GM19467 (cell line): Measurements from ENCODE around the gene CNPY3.
"Not testable (repeated sequence)": the region's sequence is repeated elsewhere in the genome, so short reads cannot be mapped to it uniquely, and the experiment has no call there.

ENCODE experiments used
- ATAC-seq: cut with Tn5 transposase; IDR thresholded peaks from one replicate; pipeline ENCODE4 v1.9.1; 2021; ENCODE audit warnings: mild to moderate bottlenecking, moderate library complexity; ENCODE audit not compliant: unreplicated experiment

Gene CNPY3

DNA sequence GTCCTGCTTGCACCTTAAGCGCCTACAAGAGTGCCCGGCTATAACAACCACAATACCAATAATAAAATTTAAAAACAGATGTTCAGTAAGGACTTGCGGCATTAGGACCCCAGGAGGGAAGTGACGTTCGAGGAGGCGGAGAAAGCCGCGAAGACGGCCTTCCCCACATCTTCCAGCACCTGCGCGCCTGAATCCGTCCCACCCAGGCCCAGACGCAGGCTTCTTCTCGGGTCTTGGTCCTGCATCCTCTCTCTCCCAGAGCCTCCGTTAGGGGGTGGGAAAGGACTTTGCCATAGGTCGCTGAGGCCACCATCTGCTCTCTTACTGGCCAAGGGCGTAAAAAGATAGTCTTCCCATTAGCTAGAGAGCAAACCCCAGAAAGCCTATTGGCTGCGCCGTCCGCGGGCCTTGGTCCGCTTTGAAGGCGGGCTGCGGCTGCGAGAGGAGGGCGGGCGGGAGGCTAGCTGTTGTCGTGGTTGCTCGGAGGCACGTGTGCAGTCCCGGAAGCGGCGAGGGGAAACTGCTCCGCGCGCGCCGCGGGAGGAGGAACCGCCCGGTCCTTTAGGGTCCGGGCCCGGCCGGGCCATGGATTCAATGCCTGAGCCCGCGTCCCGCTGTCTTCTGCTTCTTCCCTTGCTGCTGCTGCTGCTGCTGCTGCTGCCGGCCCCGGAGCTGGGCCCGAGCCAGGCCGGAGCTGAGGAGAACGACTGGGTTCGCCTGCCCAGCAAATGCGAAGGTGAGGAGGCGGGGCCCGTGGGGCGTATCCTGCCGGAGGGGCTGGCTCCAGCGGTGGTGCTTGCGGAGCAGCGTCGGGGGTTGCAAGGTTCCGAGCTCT is at the start of gene CNPY3:
Gene CNPY3 (plus strand): TSS at position 495 of the 835 bp plus-strand sequence. CDS start 91 bp downstream, at position 586.
- peak; percentile 62 for ATAC-seq

DNA sequence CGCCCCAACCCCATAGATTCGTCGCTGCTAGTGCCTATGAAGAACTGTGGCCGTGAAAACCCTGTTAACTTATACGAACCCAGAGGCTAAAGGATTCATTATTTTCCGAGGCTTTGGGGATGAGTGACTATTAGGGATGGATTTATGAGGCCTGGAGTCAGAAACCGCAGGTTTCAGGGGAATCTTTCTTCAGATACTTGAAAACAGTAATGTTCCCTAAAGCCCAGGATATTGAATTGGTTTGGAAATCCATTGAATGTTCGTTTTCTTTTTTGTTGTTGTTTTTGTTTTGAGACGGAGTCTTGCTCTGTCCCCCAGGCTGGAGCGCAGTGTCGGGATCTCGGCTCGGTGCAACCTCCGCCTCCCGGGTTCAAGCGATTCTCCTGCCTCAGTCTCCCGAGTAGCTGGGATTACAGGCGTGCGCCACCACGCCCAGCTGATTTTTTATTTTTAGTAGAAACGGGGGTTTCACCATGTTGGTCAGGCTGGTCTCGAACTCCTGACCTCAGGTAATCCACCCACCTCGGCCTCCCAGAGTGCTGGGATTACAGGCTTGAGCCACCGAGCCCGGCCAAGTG is 49.0 kb upstream of the CNPY3 start:
- not testable (repeated sequence) for ATAC-seq

DNA sequence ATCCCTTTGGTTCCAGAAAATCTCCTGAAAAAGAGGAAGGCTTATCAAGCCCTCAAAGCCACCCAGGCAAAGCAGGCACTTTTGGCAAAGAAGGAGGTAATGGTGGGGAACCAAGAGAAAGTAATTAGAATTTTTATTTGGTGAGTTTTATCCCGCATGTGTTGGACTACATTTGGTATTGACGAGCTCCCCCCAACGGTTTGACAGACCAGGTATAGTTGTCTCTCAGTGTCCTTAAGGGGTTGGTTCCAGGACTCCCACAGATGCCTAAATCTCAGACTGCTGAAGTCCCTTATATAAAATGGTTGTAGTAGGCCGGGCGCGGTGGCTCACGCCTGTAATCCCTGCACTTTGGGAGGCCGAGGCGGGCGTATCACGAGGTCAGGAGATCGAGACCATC is 48.4 kb upstream of the CNPY3 start:
- ATAC-seq: not testable (repeated sequence)

DNA sequence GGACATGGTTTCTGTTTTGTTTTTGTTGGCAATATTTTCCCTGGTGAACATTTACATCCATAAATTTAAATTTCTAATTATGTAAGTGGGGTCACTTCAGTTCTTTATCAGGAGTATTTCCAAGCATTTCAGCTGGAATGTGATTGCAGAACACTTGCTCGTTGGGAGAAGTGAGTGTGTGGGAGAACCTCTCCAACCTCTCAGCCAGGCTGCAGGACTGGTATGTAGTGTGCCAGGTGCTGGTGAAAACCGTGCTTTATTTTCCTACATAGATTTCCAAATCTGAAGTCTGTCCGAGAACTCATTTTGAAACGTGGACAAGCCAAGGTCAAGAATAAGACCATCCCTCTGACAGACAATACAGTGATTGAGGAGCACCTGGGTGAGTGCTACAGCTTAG is 43.6 kb upstream of the CNPY3 start:
- no peak for ATAC-seq

DNA sequence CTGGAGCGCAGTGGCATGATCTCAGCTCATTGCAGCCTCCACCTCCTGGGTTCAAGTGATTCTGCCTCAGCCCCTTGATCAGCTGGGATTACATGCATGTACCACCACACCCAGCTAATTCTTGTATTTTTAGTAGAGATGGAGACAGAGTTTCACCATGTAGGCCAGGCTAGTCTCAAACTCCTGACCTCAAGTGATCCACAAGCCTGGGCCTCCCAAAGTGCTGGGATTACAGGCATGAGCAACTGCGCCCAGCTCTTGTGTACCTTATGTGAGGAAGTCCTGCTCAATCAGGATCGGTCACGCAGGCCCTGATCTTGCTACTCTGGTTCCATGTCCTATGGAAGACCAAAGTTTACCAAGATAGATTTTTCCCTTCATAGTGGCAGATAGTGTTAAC is 41.1 kb upstream of the CNPY3 start:
- ATAC-seq: not testable (repeated sequence)

DNA sequence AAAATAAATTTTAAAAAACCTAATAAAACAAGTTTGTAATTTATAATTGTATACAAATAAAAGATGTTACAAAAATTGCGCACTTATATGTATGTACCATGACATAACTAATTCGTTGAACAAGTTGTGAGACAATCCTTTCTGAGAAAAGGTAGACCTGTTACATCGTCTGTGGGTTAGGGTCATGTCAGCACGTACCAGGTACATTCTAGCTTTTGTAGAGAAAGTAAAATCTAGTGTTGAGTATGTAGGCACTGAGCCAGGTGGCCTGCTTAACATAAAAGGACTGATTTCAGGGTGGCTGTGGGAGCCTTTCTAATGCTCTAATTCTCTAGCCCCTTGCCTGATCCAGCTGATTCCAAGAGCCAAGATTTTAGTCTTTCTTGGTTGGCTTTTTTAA is 39.5 kb upstream of the CNPY3 start:
- no peak for ATAC-seq

DNA sequence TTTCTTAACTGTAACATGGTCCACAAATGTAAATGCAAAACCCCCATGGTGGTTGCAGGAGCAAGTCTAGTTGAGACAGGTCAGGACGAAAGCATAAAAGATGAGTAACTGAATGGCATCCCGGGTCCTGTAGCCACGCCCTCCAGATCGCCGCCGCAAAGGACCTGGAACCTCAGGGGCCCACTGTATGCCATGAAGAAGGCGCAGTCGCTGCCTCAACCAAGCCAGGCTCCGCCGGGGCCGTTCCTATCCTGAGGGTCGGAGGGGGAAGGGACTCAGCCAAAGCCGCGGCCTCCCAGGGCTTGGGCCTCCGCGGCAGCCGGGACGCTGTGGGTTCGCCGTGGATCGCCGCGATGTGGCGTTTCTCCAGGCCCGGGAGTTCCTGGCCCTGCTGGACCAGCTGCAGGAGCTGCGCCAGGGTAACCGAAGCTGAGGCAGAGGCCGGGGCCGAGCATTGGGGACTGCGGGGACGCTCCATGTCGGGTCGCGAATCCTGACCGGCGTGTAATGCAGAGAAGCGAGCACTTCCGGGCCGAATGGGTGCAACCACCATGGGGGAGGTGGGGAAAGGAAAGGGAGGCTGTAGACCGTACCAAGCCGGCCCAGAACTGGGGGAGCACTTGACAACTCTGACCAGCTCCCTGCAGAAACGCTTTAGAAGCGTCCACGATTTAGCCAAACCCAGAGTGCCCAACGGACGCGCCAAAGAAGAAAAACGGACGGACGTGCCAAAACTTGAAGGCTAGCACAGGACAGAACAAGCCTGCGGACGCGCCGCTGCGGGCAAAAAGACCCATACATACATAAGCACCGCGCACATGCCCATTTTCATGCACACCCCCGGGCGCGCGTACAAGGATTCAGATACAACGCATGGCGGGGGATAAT is 38.7 kb upstream of the CNPY3 start:
- ATAC-seq: peak; percentile 79

DNA sequence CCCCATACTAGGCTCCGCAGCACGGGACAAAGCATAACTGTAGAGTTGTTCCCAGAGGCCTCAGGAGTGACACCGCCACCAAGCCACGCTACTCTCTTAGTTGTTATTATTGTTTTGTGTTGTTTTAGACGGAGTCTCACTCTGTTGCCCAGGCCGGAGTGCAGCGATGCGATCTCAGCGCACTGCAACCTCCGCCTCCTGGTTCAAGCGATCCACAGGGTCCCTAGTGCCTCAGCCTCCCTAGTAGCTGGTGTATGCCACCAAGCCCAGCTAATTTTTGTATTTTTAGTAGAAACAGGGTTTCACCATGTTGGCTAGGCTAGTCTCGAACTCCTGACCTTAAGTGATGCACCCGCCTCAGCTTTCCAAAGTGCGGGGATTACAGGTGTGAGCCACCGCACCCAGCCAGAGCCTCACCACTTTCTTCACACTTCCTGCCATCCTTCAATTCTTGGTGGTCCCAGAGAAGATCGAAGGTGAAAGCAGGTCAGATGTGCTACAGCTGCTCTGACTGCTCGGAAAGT is 38.0 kb upstream of the CNPY3 start:
- no peak for ATAC-seq

DNA sequence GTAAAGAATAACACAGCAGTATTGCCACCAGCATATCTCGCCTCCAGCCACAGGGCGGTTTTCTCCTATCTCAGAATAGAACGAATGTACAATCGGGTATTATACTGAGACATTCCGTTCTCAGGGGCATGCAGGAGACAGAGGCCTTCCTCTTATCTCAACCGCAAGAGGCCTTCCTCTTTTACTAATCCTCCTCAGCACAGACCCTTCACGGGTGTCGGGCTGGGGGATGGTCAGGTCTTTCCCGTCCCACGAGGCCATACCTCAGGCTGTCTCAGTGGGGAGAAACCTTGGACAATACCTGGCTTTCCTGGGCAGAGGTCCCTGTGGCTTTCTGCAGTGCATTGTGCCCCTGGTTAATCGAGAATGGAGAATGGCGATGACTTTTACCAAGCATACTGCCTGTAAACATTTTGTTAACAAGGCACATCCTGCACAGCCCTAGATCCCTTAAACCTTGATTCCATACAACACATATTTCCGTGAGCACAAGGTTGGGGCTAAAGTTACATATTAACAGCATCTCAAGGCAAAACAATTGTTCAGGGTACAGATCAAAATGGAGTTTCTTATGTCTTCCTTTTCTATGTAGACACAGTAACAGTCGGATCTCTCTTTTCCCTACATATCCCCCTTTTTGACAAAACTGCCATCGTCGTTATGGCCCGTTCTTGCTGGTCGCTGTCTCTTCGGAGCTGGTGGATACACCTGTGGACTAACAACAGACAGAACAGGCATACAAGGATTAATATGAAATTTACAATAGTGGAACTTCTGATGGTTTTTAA is 35.0 kb upstream of the CNPY3 start:
- ATAC-seq: not testable (repeated sequence)

DNA sequence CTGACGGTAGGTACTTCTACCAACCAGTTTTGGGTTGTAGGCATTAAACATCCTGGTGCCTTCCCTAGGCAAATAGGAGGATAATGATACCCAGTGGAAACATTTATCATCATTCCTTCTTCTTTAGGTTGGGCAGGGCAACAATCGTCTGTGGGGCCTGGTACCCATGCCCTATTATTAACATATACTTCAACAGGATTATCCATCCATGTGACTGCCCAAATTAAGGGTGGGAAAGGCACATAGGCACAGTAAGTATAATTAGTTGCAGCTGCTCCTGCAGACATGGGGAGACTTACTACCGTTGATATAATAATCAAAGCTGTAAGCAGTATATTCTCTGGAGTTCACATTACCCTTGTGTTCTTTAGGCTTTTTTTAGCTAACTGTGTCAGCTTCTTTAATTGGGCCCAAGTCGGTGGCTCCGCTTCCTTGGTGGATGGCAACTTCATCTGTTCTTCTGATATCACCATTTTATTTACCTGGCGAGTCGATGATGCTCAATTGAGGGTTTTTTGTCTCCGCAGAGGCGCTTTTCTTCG is 33.0 kb upstream of the CNPY3 start:
- no peak for ATAC-seq

DNA sequence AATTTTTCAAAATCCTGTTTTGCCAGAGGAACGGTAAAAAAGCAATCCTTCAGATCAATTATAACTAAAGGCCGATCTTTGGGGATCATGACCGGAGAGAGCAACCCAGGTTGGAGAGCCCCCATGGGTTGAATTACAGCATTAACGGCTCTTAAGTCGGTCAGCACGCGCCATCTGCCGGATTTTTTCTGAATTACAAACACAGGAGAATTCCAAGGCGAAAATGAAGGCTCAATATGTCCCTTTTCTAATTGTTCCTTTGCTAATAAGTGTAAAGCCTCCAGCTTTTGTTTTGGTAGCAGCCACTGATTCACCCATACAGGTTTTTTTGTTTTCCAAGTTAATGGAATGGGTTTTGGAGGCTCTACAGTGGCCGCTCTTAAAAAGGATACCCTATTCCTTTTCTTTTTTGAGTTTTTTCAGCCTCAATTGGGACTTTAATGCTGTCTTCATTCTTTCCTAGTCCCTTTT is 30.4 kb upstream of the CNPY3 start:
- no peak for ATAC-seq

DNA sequence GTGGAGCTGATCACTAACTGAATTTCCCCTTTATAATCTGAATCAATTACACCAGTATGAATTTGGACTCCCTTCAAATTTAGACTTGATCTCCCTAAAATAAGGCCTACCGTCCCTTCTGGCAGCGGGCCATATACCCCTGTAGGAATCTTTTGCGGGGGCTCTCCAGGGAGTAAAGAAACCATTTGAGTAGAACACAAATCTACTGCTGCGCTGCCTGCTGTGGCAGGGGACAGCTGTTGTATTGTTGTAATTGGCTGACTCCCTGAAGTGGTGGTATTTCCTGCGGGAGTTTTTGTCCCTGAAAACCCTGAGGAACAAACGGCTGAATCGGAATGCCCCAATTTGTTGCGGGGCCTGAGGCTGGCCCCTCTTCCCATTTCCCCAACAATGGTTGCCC is 29.4 kb upstream of the CNPY3 start:
- ATAC-seq: no peak

DNA sequence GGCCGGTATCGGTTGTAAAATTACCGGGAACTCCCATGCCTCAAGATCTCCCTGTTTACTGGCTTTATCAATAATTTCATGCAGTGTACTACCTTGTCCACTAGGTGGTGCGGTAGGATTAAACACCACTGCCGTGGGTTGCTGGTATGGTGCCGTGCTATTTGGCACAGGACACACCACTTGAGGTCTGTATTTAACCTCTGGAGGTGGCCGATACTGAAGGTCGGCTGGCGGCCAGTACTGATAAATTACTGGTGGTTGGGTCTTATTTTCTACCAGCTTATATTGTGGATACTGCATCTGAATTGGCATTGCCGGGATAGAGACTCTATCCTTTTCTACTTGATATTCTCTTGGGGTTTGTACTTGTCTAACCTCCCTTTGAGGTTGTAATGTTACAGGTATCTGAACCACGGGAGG is 27.7 kb upstream of the CNPY3 start:
- ATAC-seq: peak; percentile 67

DNA sequence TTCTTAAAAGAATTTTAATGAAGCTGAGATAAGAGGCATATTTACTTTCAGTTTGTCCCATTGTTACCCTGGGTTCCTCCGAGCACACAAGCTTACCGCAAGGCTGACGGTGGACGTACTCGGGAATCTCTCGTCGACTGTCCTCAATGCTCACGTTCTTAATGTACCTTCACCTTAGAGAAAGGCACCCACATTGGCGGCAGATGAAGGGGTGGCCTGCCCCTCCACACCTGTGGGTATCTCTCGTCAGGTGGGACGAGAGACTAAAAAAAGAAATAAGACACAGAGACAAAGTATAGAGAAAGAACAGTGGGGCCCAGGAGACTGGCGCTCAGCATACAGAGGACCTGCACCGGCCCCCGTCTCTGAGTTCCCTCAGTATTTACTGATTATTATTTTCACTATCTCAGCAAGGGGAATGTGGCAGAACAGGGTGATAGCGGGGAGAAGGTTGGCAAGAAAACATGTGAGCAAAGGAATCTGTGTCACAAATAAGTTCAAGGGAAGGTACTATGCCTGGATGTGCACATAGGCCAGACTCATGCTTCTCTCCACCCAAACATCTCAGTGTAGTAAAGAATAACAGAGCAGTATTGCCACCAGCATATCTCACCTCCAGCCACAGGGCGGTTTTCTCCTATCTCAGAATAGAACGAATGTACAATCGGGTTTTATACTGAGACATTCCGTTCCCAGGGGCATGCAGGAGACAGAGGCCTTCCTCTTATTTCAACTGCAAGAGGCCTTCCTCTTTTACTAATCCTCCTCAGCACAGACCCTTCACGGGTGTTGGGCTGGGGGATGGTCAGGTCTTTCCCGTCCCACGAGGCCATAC is 26.6 kb upstream of the CNPY3 start:
- ATAC-seq: not testable (repeated sequence)

DNA sequence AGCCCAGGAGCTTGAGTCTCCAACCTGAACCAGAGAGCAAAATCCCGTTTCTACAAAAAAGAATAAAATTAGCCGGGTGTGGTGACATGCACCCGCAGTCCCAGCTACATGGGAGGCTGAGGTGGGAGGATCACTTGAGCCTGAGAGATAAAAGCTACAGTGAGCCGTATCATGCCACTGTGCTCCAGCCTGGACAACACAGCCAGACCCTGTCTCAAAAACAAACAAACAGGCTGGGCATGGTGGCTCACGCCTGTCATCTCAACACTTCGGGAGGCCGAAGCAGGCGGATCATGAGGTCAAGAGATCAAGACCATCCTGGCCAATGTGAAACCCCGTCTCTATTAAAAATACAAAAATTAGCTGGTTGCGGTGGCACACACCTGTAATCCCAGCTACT is 24.8 kb upstream of the CNPY3 start:
- no peak for ATAC-seq

DNA sequence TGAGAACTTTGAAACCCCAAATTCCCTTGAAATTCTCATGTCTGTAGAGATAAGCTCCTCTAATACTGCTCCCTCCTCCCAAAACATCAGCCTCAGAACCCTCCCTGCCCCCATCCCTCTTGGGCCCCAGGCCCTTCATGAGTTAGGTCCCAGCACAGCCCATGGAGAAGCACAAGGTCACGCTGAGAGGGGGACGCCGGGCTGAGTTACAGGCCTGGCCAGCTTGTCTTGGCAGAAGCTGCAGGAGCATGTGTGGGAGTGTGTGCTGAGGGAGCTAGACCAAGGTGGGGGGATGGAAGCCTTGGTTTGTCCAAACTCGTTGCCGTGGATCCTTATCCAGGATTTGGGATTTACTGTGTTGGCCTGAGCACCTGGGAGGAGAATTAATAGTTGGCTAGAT is 21.9 kb upstream of the CNPY3 start:
- ATAC-seq: no peak

DNA sequence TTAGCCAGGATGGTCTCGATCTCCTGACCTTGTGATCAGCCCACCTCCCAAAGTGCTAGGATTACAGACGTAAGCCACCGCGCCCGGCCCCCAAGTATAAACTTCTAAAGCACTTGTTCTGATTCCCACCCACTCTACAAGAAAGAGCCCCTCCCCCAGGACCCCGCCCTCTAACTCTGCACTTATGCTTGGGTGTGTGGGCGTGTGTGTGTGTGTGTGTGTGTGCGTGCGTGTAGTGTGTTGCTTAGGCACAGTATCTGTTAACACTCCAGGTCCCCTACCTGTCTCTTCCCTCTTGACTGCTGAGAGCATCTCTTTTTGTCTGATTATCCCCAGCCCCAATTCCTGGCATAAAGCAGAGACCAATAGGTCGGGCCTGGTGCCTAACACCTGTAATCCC is 19.4 kb upstream of the CNPY3 start:
- no peak for ATAC-seq

DNA sequence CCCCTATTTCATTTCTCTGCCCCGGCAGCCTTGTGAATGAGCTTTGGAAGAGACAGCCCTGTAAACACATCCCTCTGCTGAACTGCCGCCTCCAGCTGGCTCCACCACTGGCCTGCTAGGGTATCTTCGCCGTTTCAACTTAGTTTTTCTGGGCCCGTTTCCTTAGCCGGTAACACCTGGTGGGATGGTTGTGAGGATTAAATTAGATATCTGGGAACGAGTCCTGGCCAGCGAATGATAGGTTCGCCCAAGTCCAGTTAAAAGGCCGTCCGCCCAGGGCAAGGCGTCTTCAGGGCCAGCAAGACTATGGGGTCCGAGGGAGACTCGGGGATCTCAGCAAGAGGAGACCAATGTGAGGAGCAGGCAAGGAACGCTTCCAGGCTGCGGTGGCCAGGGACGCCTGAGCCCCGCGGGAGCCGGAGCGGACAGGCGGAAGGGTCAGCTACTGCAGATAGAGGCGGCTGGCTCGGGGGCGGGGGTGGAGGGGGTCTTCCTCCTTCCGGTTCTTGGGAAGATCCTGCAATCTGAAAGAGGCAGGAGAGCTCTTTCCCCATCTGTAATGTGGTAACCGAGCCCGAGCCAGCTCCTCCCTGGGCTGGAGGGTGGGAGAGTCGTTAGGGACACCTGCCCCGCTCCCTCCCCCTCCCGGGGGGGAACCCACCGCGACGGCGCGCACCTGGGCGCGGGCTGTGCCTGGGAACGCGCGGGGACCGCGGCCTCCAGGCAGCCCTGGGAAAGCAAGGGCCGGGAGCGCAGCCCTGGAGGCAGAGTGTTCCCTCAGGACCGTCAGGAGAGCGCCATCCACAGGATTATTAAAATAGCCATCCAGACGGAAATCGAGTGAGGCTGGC is 17.9 kb upstream of the CNPY3 start:
- no peak for ATAC-seq
